PFSK-1 (cell line): ENCODE measurements around the gene FAM83E.

ENCODE experiments used
- FOXP2 ChIP-seq: optimal IDR thresholded peaks from 2 replicates; pipeline ENCODE3; 2011; ENCODE audit warnings: borderline replicate concordance, control low read depth, inconsistent platforms; ENCODE audit not compliant: insufficient read depth; ENCODE audit errors: extremely low read length, extremely low read depth
- POLR2AphosphoS5 ChIP-seq: IDR thresholded peaks from 2 replicates; pipeline ENCODE4 v1.6.1; 2012; ENCODE audit warnings: low read depth, mild to moderate bottlenecking, control low read depth, low read length, moderate library complexity
- SIN3A ChIP-seq: IDR thresholded peaks from 2 replicates; pipeline ENCODE4 v1.6.1; 2012; ENCODE audit warnings: mild to moderate bottlenecking, low read length, moderate library complexity, borderline replicate concordance; ENCODE audit not compliant: insufficient read depth
- TAF1 ChIP-seq: IDR thresholded peaks from 2 replicates; pipeline ENCODE4 v1.6.1; 2012; ENCODE audit warnings: low read length, control low read depth, borderline replicate concordance; ENCODE audit not compliant: insufficient read depth
- TF ChIP-seq, protein P1 (sequence below), 2 experiments: IDR thresholded peaks; 2 replicates each; pipeline versions ENCODE4 v1.6.1 to v1.8.0; 2011 to 2012; ENCODE audit warnings: low read depth in 2 of 2, low read length in 2 of 2, control low read depth in 1 of 2, inconsistent platforms in 1 of 2, mild to moderate bottlenecking in 1 of 2, moderate library complexity in 1 of 2; ENCODE audit not compliant: insufficient read depth in 1 of 2

The FAM83E gene

GRCh38 chr19:48624791-48625723, 10.2 kb upstream of the FAM83E start:
- no peak for TF ChIP-seq FOXP2
- no peak for TF ChIP-seq TAF1
- TF ChIP-seq, protein P1, sequence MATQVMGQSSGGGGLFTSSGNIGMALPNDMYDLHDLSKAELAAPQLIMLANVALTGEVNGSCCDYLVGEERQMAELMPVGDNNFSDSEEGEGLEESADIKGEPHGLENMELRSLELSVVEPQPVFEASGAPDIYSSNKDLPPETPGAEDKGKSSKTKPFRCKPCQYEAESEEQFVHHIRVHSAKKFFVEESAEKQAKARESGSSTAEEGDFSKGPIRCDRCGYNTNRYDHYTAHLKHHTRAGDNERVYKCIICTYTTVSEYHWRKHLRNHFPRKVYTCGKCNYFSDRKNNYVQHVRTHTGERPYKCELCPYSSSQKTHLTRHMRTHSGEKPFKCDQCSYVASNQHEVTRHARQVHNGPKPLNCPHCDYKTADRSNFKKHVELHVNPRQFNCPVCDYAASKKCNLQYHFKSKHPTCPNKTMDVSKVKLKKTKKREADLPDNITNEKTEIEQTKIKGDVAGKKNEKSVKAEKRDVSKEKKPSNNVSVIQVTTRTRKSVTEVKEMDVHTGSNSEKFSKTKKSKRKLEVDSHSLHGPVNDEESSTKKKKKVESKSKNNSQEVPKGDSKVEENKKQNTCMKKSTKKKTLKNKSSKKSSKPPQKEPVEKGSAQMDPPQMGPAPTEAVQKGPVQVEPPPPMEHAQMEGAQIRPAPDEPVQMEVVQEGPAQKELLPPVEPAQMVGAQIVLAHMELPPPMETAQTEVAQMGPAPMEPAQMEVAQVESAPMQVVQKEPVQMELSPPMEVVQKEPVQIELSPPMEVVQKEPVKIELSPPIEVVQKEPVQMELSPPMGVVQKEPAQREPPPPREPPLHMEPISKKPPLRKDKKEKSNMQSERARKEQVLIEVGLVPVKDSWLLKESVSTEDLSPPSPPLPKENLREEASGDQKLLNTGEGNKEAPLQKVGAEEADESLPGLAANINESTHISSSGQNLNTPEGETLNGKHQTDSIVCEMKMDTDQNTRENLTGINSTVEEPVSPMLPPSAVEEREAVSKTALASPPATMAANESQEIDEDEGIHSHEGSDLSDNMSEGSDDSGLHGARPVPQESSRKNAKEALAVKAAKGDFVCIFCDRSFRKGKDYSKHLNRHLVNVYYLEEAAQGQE (IDR thresholded peaks at IDR 0.05; ENCODE audit: insufficient read depth in 1 of 2, low read depth in 2 of 2, low read length in 2 of 2): no peak
- no peak for TF ChIP-seq SIN3A
- no peak for TF ChIP-seq POLR2AphosphoS5

DNA sequence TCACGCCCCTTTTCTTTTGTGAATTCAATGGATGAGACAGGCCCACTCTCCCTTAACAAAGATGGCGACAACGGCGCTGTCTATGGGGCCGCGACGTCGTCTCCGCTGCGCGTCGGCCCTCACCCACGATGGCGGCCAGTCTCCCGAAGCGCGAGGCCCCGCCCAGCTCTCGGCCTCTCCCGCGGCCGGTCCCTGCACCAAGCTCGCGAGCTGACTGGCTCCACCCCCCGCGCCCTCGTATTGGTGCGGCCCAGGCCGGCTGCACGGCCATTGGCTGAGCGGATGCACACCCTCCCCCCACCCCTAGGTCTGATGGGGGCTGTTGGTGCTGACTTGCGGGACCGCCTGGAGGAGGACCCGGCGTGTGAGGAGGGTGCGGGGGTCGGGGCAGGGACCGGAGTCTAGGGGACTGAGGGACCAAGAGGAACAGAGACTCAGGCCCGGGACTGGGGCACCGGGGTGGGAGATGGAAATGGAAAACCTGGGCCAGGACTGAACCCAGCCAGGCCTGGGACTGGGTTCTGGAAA, 9.3 kb upstream of the FAM83E start:
- TF ChIP-seq, protein P1 (IDR thresholded peaks at IDR 0.05; ENCODE audit: insufficient read depth in 1 of 2, low read depth in 2 of 2, low read length in 2 of 2): no peak
- TF ChIP-seq TAF1 (no peak), FOXP2 (peak; percentile 72), POLR2AphosphoS5 (peak; percentile 8; the same call in 1 of the 2 replicates)

DNA sequence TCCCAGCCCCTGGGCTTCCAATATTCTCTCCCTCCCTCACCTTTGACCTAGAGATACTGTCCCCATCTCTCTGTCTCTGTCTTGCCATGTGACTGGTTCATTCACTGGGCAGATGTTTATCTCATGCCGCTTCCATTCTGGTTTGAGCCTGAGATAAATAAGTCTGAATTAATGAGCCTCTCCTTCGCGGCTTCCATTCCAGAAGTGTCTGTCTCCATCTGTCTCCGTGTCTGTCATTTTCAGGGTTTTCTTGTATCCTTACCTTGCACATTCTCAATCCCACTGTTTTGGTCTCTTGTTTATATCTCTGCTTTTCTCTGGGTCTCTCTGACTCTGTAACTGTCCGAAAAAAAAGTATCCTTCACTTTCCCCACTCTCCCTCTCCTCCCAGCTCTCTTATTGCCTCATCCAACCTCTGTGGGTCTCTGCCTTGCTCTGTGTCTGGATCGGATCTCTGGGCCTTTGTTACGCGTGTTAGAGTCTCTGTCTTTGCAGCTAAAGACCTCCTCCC, 8.7 kb upstream of the FAM83E start:
- no peak for TF ChIP-seq TAF1
- TF ChIP-seq POLR2AphosphoS5: peak; percentile 48; the same call in 1 of the 2 replicates
- TF ChIP-seq, protein P1 (IDR thresholded peaks at IDR 0.05; ENCODE audit: insufficient read depth in 1 of 2, low read depth in 2 of 2, low read length in 2 of 2): no peak
- no peak for TF ChIP-seq FOXP2

- TF ChIP-seq FOXP2 (no peak), POLR2AphosphoS5 (no peak; the same call in 1 of the 2 replicates), SIN3A (no peak), TAF1 (no peak)
- TF ChIP-seq, protein P1 (IDR thresholded peaks at IDR 0.05; ENCODE audit: insufficient read depth in 1 of 2, low read depth in 2 of 2, low read length in 2 of 2): no peak
Measured at GRCh38 chr19:48619692-48620585, 5.1 kb upstream of the FAM83E start.
